Ovary (tissue), 3 donors: ENCODE results near the gene KRT3.

Experiments used
- CTCF ChIP-seq, 3 donors: fragments of 450-650 bp in 2 of 3; fragments of 200-600 bp in 1 of 3; IDR thresholded peaks; one replicate each; pipeline versions ENCODE4 v1.5.1 to v1.8.0; 2016 to 2022; ENCODE audit warnings: antibody characterized with exemption in 3 of 3, mild to moderate bottlenecking in 1 of 3
- POLR2A ChIP-seq: fragments of 450-650 bp; IDR thresholded peaks from one replicate; pipeline ENCODE4 v1.6.1; 2017; ENCODE audit warnings: antibody characterized with exemption, mild to moderate bottlenecking, moderate library complexity
- donor health status: DM: no; HTN: no; CAD: no.

- TF ChIP-seq CTCF (IDR thresholded peaks at IDR 0.05) (no peak), POLR2A (no peak)
Observed at GRCh38 chr12:52812749-52813148, 16.8 kb upstream of the KRT3 start.
